Gastroesophageal sphincter (tissue), 4 donors: Measurements from ENCODE around the gene PJA1. TPM values are rescaled to one million over a fixed set of nuclear protein-coding genes. Genes with fewer than 3 reads are reported as not detected.

Experiments used
- ATAC-seq: fragments of 150-250 bp; one replicate; pipeline ENCODE4 v1.9.1; 2016; ENCODE audit warnings: mild to moderate bottlenecking, moderate library complexity
- H3K27ac ChIP-seq, 4 donors: fragments of 200-600 bp; sonication (generic) in 3 of 4; 1 replicate in 3 of 4; 2 replicates in 1 of 4; pipeline ENCODE4 v1.5.1; 2016 to 2019
- H3K27me3 ChIP-seq: fragments of 200-600 bp; sonication (generic); one replicate; pipeline ENCODE4 v1.5.1; 2019
- H3K36me3 ChIP-seq, 2 donors: fragments of 200-600 bp; sonication (generic); one replicate each; pipeline ENCODE4 v1.5.1; 2019; ENCODE audit warnings: control low read depth in 1 of 2
- H3K4me1 ChIP-seq, 3 donors: fragments of 200-600 bp; sonication (generic); 1 replicate in 2 of 3; 2 replicates in 1 of 3; pipeline ENCODE4 v1.5.1; 2016 to 2019; ENCODE audit warnings: control low read depth in 2 of 3
- H3K4me3 ChIP-seq, 2 donors: fragments of 200-600 bp; sonication (generic); one replicate each; pipeline ENCODE4 v1.5.1; 2019; ENCODE audit warnings: mild to moderate bottlenecking in 1 of 2, moderate library complexity in 1 of 2
- H3K9me3 ChIP-seq, 3 donors: fragments of 200-600 bp; sonication (generic); one replicate each; pipeline ENCODE4 v1.5.1; 2017 to 2019; ENCODE audit warnings: control low read depth in 2 of 3
- EP300 ChIP-seq: sonication (generic); formaldehyde crosslinking; IDR thresholded peaks from one replicate; pipeline ENCODE4 v1.6.1; 2017; ENCODE audit warnings: antibody characterized with exemption, mild to moderate bottlenecking
- POLR2A ChIP-seq, 2 donors: fragments of 450-650 bp; IDR thresholded peaks; one replicate each; pipeline ENCODE4 v1.6.1; 2017; ENCODE audit warnings: antibody characterized with exemption in 2 of 2, mild to moderate bottlenecking in 2 of 2, moderate library complexity in 1 of 2
- POLR2AphosphoS5 ChIP-seq: sonication (generic); formaldehyde crosslinking; IDR thresholded peaks from one replicate; pipeline ENCODE4 v1.6.1; 2017; ENCODE audit warnings: antibody characterized with exemption
- WGBS, 2 donors: methylation state at CpG; one replicate each; pipeline ENCODE4 v1.1.5; 2018; ENCODE audit warnings: low coverage in 1 of 2; 5-methylcytosine and 5-hydroxymethylcytosine counted together
- total RNA-seq, 4 donors: library from RNA; depleted of rRNA; stranded (reverse); fragments of >200 nt; gene quantifications; one replicate each; pipeline ENCODE4 v1.1.0, GENCODE V29; 2016
- TF ChIP-seq, protein P1 (sequence below), 4 experiments: fragments of 200-600 bp in 2 of 4; fragments of 450-650 bp in 2 of 4; sonication (generic) in 1 of 4; IDR thresholded peaks; one replicate each; pipeline ENCODE4 v1.5.1; 2017 to 2019; ENCODE audit warnings: antibody characterized with exemption in 4 of 4, mild to moderate bottlenecking in 2 of 4, moderate library complexity in 2 of 4

Gene PJA1
- total RNA-seq, 4 donors from 2014 or later, result 23.3 to 27.0 (median 24.8) TPM

DNA sequence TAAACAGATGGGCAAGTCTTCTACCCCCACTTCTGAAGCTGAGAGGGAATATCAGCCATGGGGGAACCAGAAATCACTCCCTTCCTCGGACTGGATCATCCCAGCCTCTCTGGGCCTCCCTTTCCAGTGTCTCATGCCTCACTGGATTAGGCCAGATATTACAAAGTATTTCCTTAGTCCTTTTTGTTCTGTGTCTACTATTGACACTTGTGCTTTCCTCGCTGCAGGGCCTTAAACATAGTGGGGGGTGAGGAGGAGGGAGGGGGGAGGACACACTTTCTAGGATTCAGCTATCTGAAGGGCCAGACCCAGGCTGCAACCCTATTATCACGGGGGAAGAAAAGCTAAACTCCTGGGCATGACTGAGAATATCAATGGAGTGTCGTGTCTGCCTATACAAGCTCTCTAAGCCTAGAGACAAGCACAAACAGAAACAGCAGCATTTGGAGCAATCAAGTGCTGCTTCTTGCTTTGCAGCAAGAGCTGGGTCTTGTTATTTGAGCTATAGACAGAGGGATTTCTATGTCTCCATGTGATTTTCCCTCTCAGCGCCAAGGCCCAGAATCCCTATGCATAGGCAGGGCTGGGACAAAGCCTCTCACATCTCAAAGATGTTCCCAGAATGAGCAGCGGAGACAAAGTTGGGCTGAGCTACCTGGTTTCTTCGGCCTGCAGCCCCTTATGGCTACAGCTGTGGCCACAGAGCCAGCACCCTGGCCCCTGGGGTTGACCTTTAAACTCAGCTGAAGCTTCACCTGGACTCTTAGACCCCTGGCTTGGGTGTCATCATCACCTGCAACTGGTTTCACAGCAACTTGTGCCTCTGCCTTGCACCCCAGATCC is 20.2 kb downstream of the PJA1 start:
- ATAC-seq, result no peak
- Histone ChIP-seq H3K4me3 (no peak overlapping the region), H3K27me3 (no peaks in the 10 kb centered on the region), H3K9me3 (no peaks in the 10 kb centered on the region), H3K4me1 (no peaks in the 10 kb centered on the region), H3K36me3 (no peaks in the 10 kb centered on the region), H3K27ac (no peak overlapping the region)
- WGBS, 2 donors, result 50 to 56% methylated on average over 1 to 2 of the region's 7 CpGs
- TF ChIP-seq POLR2A (IDR thresholded peaks at IDR 0.05), result no peak
- TF ChIP-seq EP300, result no peak
- TF ChIP-seq, protein P1, sequence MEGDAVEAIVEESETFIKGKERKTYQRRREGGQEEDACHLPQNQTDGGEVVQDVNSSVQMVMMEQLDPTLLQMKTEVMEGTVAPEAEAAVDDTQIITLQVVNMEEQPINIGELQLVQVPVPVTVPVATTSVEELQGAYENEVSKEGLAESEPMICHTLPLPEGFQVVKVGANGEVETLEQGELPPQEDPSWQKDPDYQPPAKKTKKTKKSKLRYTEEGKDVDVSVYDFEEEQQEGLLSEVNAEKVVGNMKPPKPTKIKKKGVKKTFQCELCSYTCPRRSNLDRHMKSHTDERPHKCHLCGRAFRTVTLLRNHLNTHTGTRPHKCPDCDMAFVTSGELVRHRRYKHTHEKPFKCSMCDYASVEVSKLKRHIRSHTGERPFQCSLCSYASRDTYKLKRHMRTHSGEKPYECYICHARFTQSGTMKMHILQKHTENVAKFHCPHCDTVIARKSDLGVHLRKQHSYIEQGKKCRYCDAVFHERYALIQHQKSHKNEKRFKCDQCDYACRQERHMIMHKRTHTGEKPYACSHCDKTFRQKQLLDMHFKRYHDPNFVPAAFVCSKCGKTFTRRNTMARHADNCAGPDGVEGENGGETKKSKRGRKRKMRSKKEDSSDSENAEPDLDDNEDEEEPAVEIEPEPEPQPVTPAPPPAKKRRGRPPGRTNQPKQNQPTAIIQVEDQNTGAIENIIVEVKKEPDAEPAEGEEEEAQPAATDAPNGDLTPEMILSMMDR (IDR thresholded peaks at IDR 0.05), result no peak

DNA sequence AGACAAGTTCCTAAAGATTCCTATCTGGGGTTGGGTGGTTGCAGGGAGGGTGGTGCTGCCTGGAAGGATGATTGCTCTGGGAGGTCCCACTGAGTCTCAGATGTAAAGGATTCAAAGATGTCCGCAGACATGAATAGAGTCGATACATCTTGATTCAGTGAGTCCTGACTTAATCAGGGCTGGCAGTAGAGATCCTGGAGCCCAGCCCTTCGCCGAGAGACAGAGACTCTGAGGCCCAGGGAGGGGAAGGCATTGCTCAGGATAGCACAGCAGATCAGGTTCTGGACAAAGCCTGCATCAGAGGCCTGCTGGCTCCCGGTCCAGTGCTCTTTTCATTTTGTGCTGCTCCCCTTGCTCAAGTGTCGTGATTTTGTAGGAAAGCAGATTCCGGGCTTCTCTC is 21.7 kb downstream of the PJA1 start:
- H3K4me3 ChIP-seq, result no peak overlapping the region
- no peaks in the 10 kb centered on the region for H3K36me3 ChIP-seq
- no peaks in the 10 kb centered on the region for H3K4me1 ChIP-seq
- H3K9me3 ChIP-seq, result no peaks in the 10 kb centered on the region
- ATAC-seq, result no peak
- no peak overlapping the region for H3K27ac ChIP-seq
- 82 to 100% methylated on average over 1 to 6 of the region's 7 CpGs for WGBS, 2 donors
- H3K27me3 ChIP-seq, result no peaks in the 10 kb centered on the region
- no peak for TF ChIP-seq POLR2AphosphoS5
- TF ChIP-seq, protein P1 (IDR thresholded peaks at IDR 0.05), result no peak
- TF ChIP-seq POLR2A (IDR thresholded peaks at IDR 0.05), result no peak
- no peak for TF ChIP-seq EP300

DNA sequence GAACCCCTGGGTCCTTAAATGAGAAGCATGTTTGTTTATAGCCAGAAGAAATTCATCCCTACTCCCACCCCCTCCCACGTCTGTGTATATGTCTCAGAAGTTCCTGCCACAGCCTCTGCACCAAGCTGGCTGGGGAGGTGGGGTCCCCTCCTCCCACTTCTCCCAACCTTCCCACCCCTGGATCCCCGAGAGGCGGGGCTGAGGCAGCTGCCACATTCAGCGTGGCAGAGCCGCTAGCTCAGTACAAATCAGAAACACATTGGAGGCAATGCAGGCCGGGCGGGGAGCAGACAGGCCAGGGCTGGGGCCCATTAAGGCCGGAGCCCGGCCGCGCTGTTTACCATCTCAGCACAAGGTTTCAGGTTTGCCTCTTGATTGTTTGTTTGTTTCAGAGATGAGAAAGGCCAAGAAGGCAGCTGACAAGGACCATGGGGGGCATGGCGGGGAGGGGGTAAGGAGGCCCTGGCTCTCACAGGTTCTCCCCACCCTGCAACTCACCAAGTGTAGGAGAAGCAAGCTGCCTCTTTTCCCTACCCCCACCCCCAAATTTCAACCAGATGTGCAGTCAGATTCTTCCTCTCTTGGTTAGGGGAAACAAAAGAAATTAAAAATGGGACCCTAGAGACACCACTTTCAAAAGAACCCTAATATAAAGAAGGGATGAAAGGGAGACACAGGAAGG is 22.3 kb downstream of the PJA1 start:
- no peak for TF ChIP-seq EP300
- TF ChIP-seq POLR2A (IDR thresholded peaks at IDR 0.05), result no peak
- TF ChIP-seq POLR2AphosphoS5, result no peak
- TF ChIP-seq, protein P1 (IDR thresholded peaks at IDR 0.05), result no peak
- H3K36me3 ChIP-seq, result no peaks in the 10 kb centered on the region
- no peaks in the 10 kb centered on the region for H3K27me3 ChIP-seq
- H3K27ac ChIP-seq, result no peak overlapping the region
- no peaks in the 10 kb centered on the region for H3K9me3 ChIP-seq
- no CpG with 5 or more reads among the region's 12 CpGs for WGBS, 2 donors
- peaks cover 0 to 3% (median 0%) of the 10 kb centered on the region in 3 donors for H3K4me1 ChIP-seq
- H3K4me3 ChIP-seq, result no peak overlapping the region
- no peak for ATAC-seq

DNA sequence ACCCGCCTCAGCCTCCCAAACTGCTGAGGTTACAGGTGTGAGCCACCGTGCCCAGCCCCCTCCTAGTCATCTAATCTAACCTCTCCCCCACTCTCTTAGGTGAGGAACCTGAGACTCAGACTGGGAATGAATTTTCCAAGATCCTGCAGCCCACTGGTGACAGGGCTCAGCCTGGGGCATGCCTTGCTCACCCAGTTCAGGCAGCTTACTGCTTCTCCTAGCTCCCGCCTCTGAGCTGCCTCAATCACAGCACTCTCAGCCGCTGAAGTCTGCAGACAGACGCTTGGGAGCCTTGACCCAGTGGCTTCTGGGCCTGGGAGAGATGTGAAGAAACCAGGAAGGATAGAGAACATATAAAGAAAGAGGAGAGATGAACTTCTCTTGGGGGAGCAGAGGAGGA is 24.4 kb downstream of the PJA1 start:
- WGBS, 2 donors, result 87% methylated on average over 3 of the region's 5 CpGs; no CpG with 5 or more reads in 1 of the 2 donors
- H3K9me3 ChIP-seq, result no peaks in the 10 kb centered on the region
- ATAC-seq, result no peak
- no peaks in the 10 kb centered on the region for H3K27me3 ChIP-seq
- H3K4me3 ChIP-seq, result no peak overlapping the region
- H3K4me1 ChIP-seq, result peaks cover 0 to 20% (median 0%) of the 10 kb centered on the region in 3 donors
- no peaks in the 10 kb centered on the region for H3K36me3 ChIP-seq
- TF ChIP-seq POLR2AphosphoS5, result no peak
- no peak for TF ChIP-seq EP300
- TF ChIP-seq, protein P1 (IDR thresholded peaks at IDR 0.05), result no peak
- no peak for TF ChIP-seq POLR2A (IDR thresholded peaks at IDR 0.05)
- no peak overlapping the region for H3K27ac ChIP-seq
